Erythroblast (primary cell): Measurements from ENCODE around the gene DPP4.

ENCODE experiments used
- DNase-seq, 2 experiments: peaks; one replicate each; lab custom pipeline; 2025; lab: John Stamatoyannopoulos, UW
- GATA1 ChIP-seq: IDR thresholded peaks from 2 replicates; pipeline ENCODE4 v1.6.1; 2011; ENCODE audit warnings: low read depth, mild to moderate bottlenecking, control low read depth, low read length, moderate library complexity
- POLR2A ChIP-seq: IDR thresholded peaks from 2 replicates; pipeline ENCODE4 v1.6.1; 2011; ENCODE audit warnings: mild to moderate bottlenecking, low read length

The DPP4 gene

GRCh38 chr2:161947836-161948235 is 126.2 kb downstream of the DPP4 start:
- no peak for DNase-seq
- TF ChIP-seq GATA1 (no peak), POLR2A (no peak)

GRCh38 chr2:161947406-161947805 is 126.6 kb downstream of the DPP4 start:
- TF ChIP-seq POLR2A = no peak
- no peak for TF ChIP-seq GATA1
- DNase-seq = no peak

- peak in 1 of 2 experiments; percentile 27 for DNase-seq
- TF ChIP-seq POLR2A (no peak), GATA1 (no peak)
These were observed 127.4 kb downstream of the DPP4 start for GRCh38 chr2:161946489-161947107.

- no peak for TF ChIP-seq GATA1
- no peak for TF ChIP-seq POLR2A
These were observed 131.0 kb downstream of the DPP4 start for GRCh38 chr2:161943011-161943410.

More at GRCh38 chr2:161943011-161943410, 131.0 kb downstream of the DPP4 start:
- DNase-seq = no peak
